Activated T-cell treated with anti-CD3 and anti-CD28 coated beads, Interleukin-2, amount 50 U/mL, for 72 hours (primary cell): Measurements from ENCODE around the gene RABGAP1L. TPM values are rescaled to one million over a fixed set of nuclear protein-coding genes. Genes with fewer than 3 reads are reported as not detected.

ENCODE experiments used
- ATAC-seq, 2 donors: fragments of 150-1000 bp; cut with Tn5 transposase; replicated peaks in 1 of 2; 2 replicates each; pipeline ENCODE4 v1.10.0; 2021; ENCODE audit warnings: moderate library complexity in 2 of 2, mild to moderate bottlenecking in 1 of 2
- DNase-seq, 2 donors: peaks; one replicate each; pipeline ENCODE4 v3.0.0; 2021 to 2022; ENCODE audit warnings: mixed read lengths in 1 of 2
- H3K27ac Mint-ChIP-seq: one replicate; pipeline ENCODE4 v1.8.0; 2022; ENCODE audit warnings: mild to moderate bottlenecking, moderate library complexity, mixed read lengths
- H3K27me3 Mint-ChIP-seq: one replicate; pipeline ENCODE4 v1.8.0; 2022; ENCODE audit warnings: low read depth, mixed read lengths
- H3K36me3 Mint-ChIP-seq, 2 donors: one replicate each; pipeline ENCODE4 v1.8.0; 2022; ENCODE audit warnings: mixed read lengths in 2 of 2, mild to moderate bottlenecking in 1 of 2; ENCODE audit not compliant: insufficient read depth in 2 of 2
- H3K4me1 Mint-ChIP-seq: one replicate; pipeline ENCODE4 v1.8.0; 2022; ENCODE audit warnings: low read depth, mixed read lengths
- H3K4me3 Mint-ChIP-seq, 2 donors: one replicate each; pipeline ENCODE4 v1.8.0; 2022; ENCODE audit warnings: mild to moderate bottlenecking in 2 of 2, mixed read lengths in 2 of 2, moderate library complexity in 2 of 2
- H3K9me3 Mint-ChIP-seq, 2 donors: one replicate each; pipeline ENCODE4 v1.8.0; 2022; ENCODE audit warnings: mixed read lengths in 2 of 2
- total RNA-seq, 2 donors: library from RNA; stranded (reverse); gene quantifications; one replicate each; pipeline ENCODE4 v1.2.3, GENCODE V29; 2022

Gene RABGAP1L
- total RNA-seq, 2 donors from 2014 or later, result 36.7 to 42.0 TPM

DNA sequence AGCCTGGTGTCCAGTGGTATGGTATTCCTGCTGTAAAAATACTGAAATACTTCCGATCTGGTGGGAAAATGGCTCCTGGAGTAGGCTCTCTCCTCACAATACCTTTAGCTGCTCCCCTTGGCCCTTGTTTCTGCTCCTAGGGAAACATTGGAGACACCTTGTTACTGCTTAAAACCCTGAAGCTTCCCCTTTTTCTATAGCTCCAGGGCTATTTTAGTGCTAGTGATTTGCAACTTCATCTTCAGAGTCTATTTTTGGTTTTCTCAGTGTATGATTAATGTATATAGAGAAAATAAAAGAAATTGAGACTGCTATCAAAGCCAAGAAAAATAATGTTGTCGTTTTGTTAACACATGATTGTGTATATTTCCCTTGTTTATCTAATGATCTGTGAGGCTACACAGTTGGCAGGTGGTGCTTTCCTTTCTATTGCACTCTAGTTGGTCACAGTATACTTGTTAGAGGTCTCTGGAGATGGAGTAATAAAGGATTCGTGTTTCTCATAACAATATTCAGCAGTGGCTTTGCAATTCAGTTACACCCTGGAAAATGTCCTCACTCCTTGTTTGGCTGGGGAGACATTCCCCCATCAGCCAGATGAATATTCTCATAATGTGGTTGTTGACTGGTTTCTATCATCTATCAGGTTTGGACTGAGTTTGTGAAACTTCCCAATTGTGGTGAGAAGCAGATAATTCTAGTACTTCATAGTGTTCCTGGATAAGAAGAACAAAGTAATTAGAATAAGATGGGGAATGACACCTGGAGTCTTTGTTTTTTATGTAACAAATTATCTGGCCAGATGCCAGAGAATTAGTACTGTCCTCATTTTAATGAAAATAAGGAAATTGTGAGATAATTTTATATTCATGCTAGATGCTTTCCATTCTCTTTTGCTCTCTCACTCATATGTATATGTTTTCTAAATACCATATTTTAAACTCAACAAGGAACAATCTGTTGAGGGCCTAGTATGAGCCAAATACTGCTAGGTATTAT, 795.6 kb downstream of the RABGAP1L start:
- peaks cover 0 to 2% of the 10 kb centered on the region in 2 donors for H3K36me3 Mint-ChIP-seq
- H3K4me1 Mint-ChIP-seq, result peaks cover 28% of the 10 kb centered on the region
- H3K9me3 Mint-ChIP-seq, result no peaks in the 10 kb centered on the region
- DNase-seq (no peak), ATAC-seq (no peak)
- H3K4me3 Mint-ChIP-seq, result no peak overlapping the region
- no peaks in the 10 kb centered on the region for H3K27me3 Mint-ChIP-seq
- H3K27ac Mint-ChIP-seq, result no peak overlapping the region

- DNase-seq, result no peak
- Mint-ChIP-seq H3K36me3 (peaks cover 0 to 2% of the 10 kb centered on the region in 2 donors), H3K27ac (no peak overlapping the region), H3K9me3 (no peaks in the 10 kb centered on the region), H3K4me3 (no peak overlapping the region), H3K27me3 (no peaks in the 10 kb centered on the region), H3K4me1 (peaks cover 28% of the 10 kb centered on the region)
- ATAC-seq, result no peak
These were observed 796.8 kb downstream of the RABGAP1L start for GRCh38 chr1:174956086-174956485.

DNA sequence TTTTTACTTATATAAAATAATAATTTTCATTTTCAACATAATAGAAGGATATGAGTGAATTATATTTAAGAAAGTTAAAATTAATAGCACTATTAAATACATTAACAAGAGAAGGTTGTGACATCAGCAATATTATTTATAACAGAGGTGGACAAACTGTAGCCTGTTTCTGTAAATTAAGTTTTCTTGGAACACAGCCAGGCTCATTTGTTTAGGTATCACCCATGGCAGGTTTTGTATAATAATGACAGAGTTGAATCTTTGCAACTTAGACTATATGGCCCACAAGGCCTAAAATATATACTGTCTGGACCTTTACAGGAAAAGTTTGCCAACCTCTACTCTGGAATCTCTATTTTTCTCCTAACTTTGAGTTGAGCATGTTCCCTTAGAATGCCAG, 797.7 kb downstream of the RABGAP1L start:
- no peak overlapping the region for H3K27ac Mint-ChIP-seq
- H3K4me3 Mint-ChIP-seq, result no peak overlapping the region
- H3K27me3 Mint-ChIP-seq, result no peaks in the 10 kb centered on the region
- DNase-seq (no peak), ATAC-seq (no peak)
- no peaks in the 10 kb centered on the region for H3K9me3 Mint-ChIP-seq
- H3K36me3 Mint-ChIP-seq, result peaks cover 0 to 2% of the 10 kb centered on the region in 2 donors
- peaks cover 28% of the 10 kb centered on the region for H3K4me1 Mint-ChIP-seq

DNA sequence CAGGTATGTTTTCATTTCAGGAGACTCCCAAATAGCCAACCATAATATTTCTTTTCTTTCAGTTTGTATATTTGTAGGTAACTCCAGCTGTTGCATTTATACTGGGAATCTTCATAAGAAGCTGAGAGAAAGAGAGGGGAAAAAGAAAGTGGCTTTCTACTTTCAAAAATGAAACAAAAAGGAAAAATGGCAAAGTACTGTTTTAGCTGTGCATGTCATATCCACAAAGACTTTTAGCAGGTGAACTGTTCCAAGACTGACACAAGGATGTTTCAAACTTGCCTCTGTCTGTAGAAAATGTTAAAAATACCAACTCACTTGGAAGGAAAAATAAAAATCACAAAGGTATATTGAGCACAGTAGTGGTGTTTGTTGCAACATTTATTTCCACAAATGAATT, 798.5 kb downstream of the RABGAP1L start:
- Mint-ChIP-seq H3K4me1 (peaks cover 28% of the 10 kb centered on the region), H3K27me3 (no peaks in the 10 kb centered on the region), H3K36me3 (peaks cover 0 to 2% of the 10 kb centered on the region in 2 donors), H3K4me3 (peak overlapping the region; percentile 33 to 84), H3K9me3 (no peaks in the 10 kb centered on the region), H3K27ac (peak overlapping the region; percentile 87)
- peak in 1 of 2 donors; percentile 29 for ATAC-seq
- no peak for DNase-seq

- Mint-ChIP-seq H3K4me3 (peak overlapping the region; percentile 48 to 62), H3K36me3 (peaks cover 0 to 2% of the 10 kb centered on the region in 2 donors), H3K9me3 (no peaks in the 10 kb centered on the region), H3K4me1 (peaks cover 28% of the 10 kb centered on the region), H3K27ac (peak overlapping the region; percentile 55), H3K27me3 (no peaks in the 10 kb centered on the region)
- DNase-seq (no peak), ATAC-seq (no peak)
These were observed 799.1 kb downstream of the RABGAP1L start for GRCh38 chr1:174958396-174958795.

DNA sequence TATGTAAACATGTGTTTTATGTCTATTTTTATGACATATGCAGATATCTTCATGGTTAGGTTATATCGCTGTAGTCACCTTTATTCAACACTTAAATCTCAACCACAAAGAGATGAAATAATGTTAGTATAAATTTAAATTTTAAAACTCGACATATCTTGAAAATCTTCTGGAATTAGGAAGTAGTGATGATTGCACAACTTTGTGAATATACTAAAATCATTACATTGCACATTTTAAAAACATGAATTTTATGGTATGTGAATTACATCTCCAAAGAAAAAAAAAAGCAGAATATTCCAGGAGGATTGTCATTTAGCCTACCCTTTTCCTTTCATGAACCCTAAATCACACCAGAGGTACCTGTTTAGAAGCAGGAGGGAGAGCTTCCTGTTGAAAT, 801.0 kb downstream of the RABGAP1L start:
- peaks cover 43% of the 10 kb centered on the region for H3K4me1 Mint-ChIP-seq
- H3K27me3 Mint-ChIP-seq, result no peaks in the 10 kb centered on the region
- H3K9me3 Mint-ChIP-seq, result no peaks in the 10 kb centered on the region
- DNase-seq (no peak), ATAC-seq (no peak)
- peaks cover 0 to 2% of the 10 kb centered on the region in 2 donors for H3K36me3 Mint-ChIP-seq
- no peak overlapping the region for H3K27ac Mint-ChIP-seq
- H3K4me3 Mint-ChIP-seq, result no peak overlapping the region

- no peaks in the 10 kb centered on the region for H3K27me3 Mint-ChIP-seq
- no peak for DNase-seq
- no peaks in the 10 kb centered on the region for H3K9me3 Mint-ChIP-seq
- ATAC-seq, result no peak
- no peaks in the 10 kb centered on the region for H3K36me3 Mint-ChIP-seq
- H3K4me3 Mint-ChIP-seq, result peak overlapping the region in 1 of 2 donors; percentile 85
- peak overlapping the region; percentile 75 for H3K27ac Mint-ChIP-seq
- peaks cover 56% of the 10 kb centered on the region for H3K4me1 Mint-ChIP-seq
These were observed 804.3 kb downstream of the RABGAP1L start for GRCh38 chr1:174963529-174964125.

GRCh38 chr1:174964261-174964971, 805.1 kb downstream of the RABGAP1L start:
- Mint-ChIP-seq H3K27ac (peak overlapping the region; percentile 75), H3K27me3 (no peaks in the 10 kb centered on the region), H3K4me3 (peak overlapping the region; percentile 75 to 85), H3K36me3 (no peaks in the 10 kb centered on the region), H3K9me3 (no peaks in the 10 kb centered on the region), H3K4me1 (peaks cover 61% of the 10 kb centered on the region)
- DNase-seq, result peak; percentile 25 to 34
- peak; percentile 83 to 88 for ATAC-seq

DNA sequence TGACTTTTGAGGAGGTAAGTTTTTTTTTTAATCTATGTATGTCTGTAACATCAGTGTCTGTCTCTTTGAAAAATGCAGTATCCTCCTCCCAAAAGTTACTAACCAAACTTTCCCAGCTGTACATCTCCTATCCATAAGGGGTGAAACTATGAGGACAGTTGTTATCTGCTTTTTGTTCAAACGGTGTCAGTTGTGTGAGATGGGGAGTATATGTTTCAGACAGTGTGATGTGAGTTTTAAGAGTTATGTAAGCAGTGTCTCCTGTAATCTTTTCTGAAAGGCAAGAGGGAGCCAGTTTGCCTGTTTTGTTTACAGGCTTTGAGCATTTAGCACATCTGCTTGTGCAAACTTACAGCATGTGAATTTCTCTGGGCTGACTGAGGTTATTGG, 805.6 kb downstream of the RABGAP1L start:
- H3K27ac Mint-ChIP-seq, result peak overlapping the region; percentile 75
- H3K36me3 Mint-ChIP-seq, result peaks cover 0 to 2% of the 10 kb centered on the region in 2 donors
- ATAC-seq (peak; percentile 28 to 29), DNase-seq (no peak)
- H3K4me3 Mint-ChIP-seq, result peak overlapping the region; percentile 75 to 85
- peaks cover 67% of the 10 kb centered on the region for H3K4me1 Mint-ChIP-seq
- no peaks in the 10 kb centered on the region for H3K27me3 Mint-ChIP-seq
- H3K9me3 Mint-ChIP-seq, result no peaks in the 10 kb centered on the region

- Mint-ChIP-seq H3K4me3 (peak overlapping the region; percentile 75 to 85), H3K4me1 (peaks cover 72% of the 10 kb centered on the region), H3K9me3 (no peaks in the 10 kb centered on the region), H3K36me3 (peaks cover 0 to 2% of the 10 kb centered on the region in 2 donors), H3K27me3 (no peaks in the 10 kb centered on the region), H3K27ac (peak overlapping the region; percentile 75)
- ATAC-seq (no peak), DNase-seq (no peak)
These were observed 806.2 kb downstream of the RABGAP1L start for GRCh38 chr1:174965362-174966007.

DNA sequence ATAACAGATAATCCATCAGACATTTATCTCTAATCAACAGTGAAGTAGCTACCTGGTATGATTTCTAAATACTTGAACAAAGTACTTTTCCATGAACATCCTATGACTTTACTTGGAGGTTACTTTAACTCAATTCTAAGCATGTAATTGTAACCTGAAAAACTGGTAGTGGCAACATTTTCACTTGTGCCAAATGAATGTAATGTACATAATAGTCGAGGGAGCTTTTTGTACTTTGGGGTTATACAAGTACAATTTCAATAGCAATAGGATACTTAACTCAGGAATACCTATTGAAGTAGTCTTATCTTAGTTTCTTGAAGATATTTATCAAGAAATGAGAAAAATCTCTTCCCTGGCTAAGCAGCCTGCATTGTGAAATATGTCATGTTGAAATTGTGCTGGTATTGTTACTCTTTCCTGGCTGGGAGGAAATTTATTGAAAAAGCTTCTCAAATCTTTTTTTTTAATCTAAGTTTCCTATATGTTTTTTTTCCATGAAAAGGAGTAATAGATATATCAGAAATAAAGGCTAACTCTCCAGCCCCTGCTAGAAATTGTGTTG, 806.8 kb downstream of the RABGAP1L start:
- peaks cover 73% of the 10 kb centered on the region for H3K4me1 Mint-ChIP-seq
- no peaks in the 10 kb centered on the region for H3K9me3 Mint-ChIP-seq
- no peaks in the 10 kb centered on the region for H3K27me3 Mint-ChIP-seq
- ATAC-seq, result no peak
- DNase-seq, result no peak
- H3K36me3 Mint-ChIP-seq, result peaks cover 0 to 2% of the 10 kb centered on the region in 2 donors
- H3K27ac Mint-ChIP-seq, result peak overlapping the region; percentile 28
- peak overlapping the region; percentile 75 to 85 for H3K4me3 Mint-ChIP-seq
